ENCODE measurements around the gene LIMS1.

The LIMS1 gene

GRCh38 chr2:108612514-108613183, 78.4 kb downstream of the LIMS1 start:
- H3K56ac ChIP-seq (ENCODE audit: low read length), result no peak overlapping the region
- no CpG with 5 or more reads among the region's 10 CpGs for whole genome bisulfite sequencing (ENCODE audit: extremely low coverage, insufficient coverage, low lambda C conversion rate)
- H3K27ac ChIP-seq (ENCODE audit: low read depth, low read length), result no peak overlapping the region
- DNase-seq, result no peak
- peaks cover 6% of the 10 kb centered on the region for H3K4me1 ChIP-seq (ENCODE audit: control insufficient read depth, low read depth, low read length)
- peaks cover 23% of the 10 kb centered on the region for H3K79me2 ChIP-seq (ENCODE audit: control insufficient read depth, insufficient read depth, low read length)
- no peak overlapping the region for H3K23ac ChIP-seq (ENCODE audit: low read length)
- no peak overlapping the region for H4K5ac ChIP-seq (ENCODE audit: low read length)
- H4K8ac ChIP-seq (ENCODE audit: low read depth, low read length), result no peak overlapping the region
- no peak overlapping the region for H2BK15ac ChIP-seq (replicated peaks; ENCODE audit: low read depth)
- H3K79me1 ChIP-seq (ENCODE audit: low read length), result peaks cover 16% of the 10 kb centered on the region
- no peak overlapping the region for H2AK5ac ChIP-seq (ENCODE audit: low read length)
- H3K4ac ChIP-seq (ENCODE audit: low read depth, low read length), result no peak overlapping the region
- no peak overlapping the region for H3K9ac ChIP-seq (ENCODE audit: low read length)
- H3K4me3 ChIP-seq (ENCODE audit: low read length), result no peak overlapping the region
- no peaks in the 10 kb centered on the region for H3K27me3 ChIP-seq (ENCODE audit: insufficient read depth, low read length, poor library complexity)
- H3K18ac ChIP-seq (ENCODE audit: low read length), result no peak overlapping the region
- H3K4me2 ChIP-seq (ENCODE audit: low read length), result no peak overlapping the region
- H3K36me3 ChIP-seq (ENCODE audit: control insufficient read depth, insufficient read depth, low read length), result no peaks in the 10 kb centered on the region
- H2BK5ac ChIP-seq (ENCODE audit: low read length), result no peak overlapping the region
- no peak overlapping the region for H2BK120ac ChIP-seq (ENCODE audit: low read depth, low read length)

- Histone ChIP-seq H4K8ac (ENCODE audit: low read depth, low read length) (no peak overlapping the region), H4K5ac (ENCODE audit: low read length) (no peak overlapping the region), H3K4me2 (ENCODE audit: low read length) (no peak overlapping the region), H2AK5ac (ENCODE audit: low read length) (no peak overlapping the region), H3K27me3 (ENCODE audit: insufficient read depth, low read length, poor library complexity) (no peaks in the 10 kb centered on the region), H2BK15ac (replicated peaks; ENCODE audit: low read depth) (no peak overlapping the region), H3K9ac (ENCODE audit: low read length) (no peak overlapping the region), H3K79me1 (ENCODE audit: low read length) (peaks cover 17% of the 10 kb centered on the region), H2BK5ac (ENCODE audit: low read length) (no peak overlapping the region), H3K4me3 (ENCODE audit: low read length) (no peak overlapping the region), H3K79me2 (ENCODE audit: control insufficient read depth, insufficient read depth, low read length) (peaks cover 28% of the 10 kb centered on the region), H3K36me3 (ENCODE audit: control insufficient read depth, insufficient read depth, low read length) (no peaks in the 10 kb centered on the region), H3K18ac (ENCODE audit: low read length) (no peak overlapping the region), H3K23ac (ENCODE audit: low read length) (no peak overlapping the region), H3K27ac (ENCODE audit: low read depth, low read length) (no peak overlapping the region), H3K4ac (ENCODE audit: low read depth, low read length) (no peak overlapping the region), H3K4me1 (ENCODE audit: control insufficient read depth, low read depth, low read length) (peaks cover 6% of the 10 kb centered on the region), H2BK120ac (ENCODE audit: low read depth, low read length) (no peak overlapping the region), H3K56ac (ENCODE audit: low read length) (peak overlapping the region; percentile 17)
- WGBS (ENCODE audit: extremely low coverage, insufficient coverage, low lambda C conversion rate), result no CpG with 5 or more reads among the region's 9 CpGs
- no peak for DNase-seq
These were observed 79.2 kb downstream of the LIMS1 start for GRCh38 chr2:108613261-108614042.

- H3K4me2 ChIP-seq (ENCODE audit: low read length), result no peak overlapping the region
- H3K79me2 ChIP-seq (ENCODE audit: control insufficient read depth, insufficient read depth, low read length), result peaks cover 26% of the 10 kb centered on the region
- no peak overlapping the region for H2AK5ac ChIP-seq (ENCODE audit: low read length)
- no peaks in the 10 kb centered on the region for H3K36me3 ChIP-seq (ENCODE audit: control insufficient read depth, insufficient read depth, low read length)
- H2BK15ac ChIP-seq (replicated peaks; ENCODE audit: low read depth), result no peak overlapping the region
- no peak overlapping the region for H4K5ac ChIP-seq (ENCODE audit: low read length)
- peaks cover 15% of the 10 kb centered on the region for H3K79me1 ChIP-seq (ENCODE audit: low read length)
- no peak overlapping the region for H3K4me3 ChIP-seq (ENCODE audit: low read length)
- no peak overlapping the region for H3K56ac ChIP-seq (ENCODE audit: low read length)
- H3K4ac ChIP-seq (ENCODE audit: low read depth, low read length), result no peak overlapping the region
- no peak overlapping the region for H3K9ac ChIP-seq (ENCODE audit: low read length)
- WGBS (ENCODE audit: extremely low coverage, insufficient coverage, low lambda C conversion rate), result no CpG with 5 or more reads among the region's 8 CpGs
- no peak for DNase-seq
- no peak overlapping the region for H2BK120ac ChIP-seq (ENCODE audit: low read depth, low read length)
- H3K27me3 ChIP-seq (ENCODE audit: insufficient read depth, low read length, poor library complexity), result no peaks in the 10 kb centered on the region
- H2BK5ac ChIP-seq (ENCODE audit: low read length), result no peak overlapping the region
- no peak overlapping the region for H3K23ac ChIP-seq (ENCODE audit: low read length)
- H4K8ac ChIP-seq (ENCODE audit: low read depth, low read length), result no peak overlapping the region
- H3K4me1 ChIP-seq (ENCODE audit: control insufficient read depth, low read depth, low read length), result peaks cover 5% of the 10 kb centered on the region
- no peak overlapping the region for H3K27ac ChIP-seq (ENCODE audit: low read depth, low read length)
- H3K18ac ChIP-seq (ENCODE audit: low read length), result no peak overlapping the region
These were observed 79.8 kb downstream of the LIMS1 start for GRCh38 chr2:108614043-108614545.

GRCh38 chr2:108614659-108615058, 80.4 kb downstream of the LIMS1 start:
- Histone ChIP-seq H3K4ac (ENCODE audit: low read depth, low read length) (no peak overlapping the region), H3K27ac (ENCODE audit: low read depth, low read length) (no peak overlapping the region), H3K79me2 (ENCODE audit: control insufficient read depth, insufficient read depth, low read length) (peaks cover 26% of the 10 kb centered on the region), H3K23ac (ENCODE audit: low read length) (no peak overlapping the region), H2BK120ac (ENCODE audit: low read depth, low read length) (no peak overlapping the region), H3K27me3 (ENCODE audit: insufficient read depth, low read length, poor library complexity) (no peaks in the 10 kb centered on the region), H2BK15ac (replicated peaks; ENCODE audit: low read depth) (no peak overlapping the region), H3K36me3 (ENCODE audit: control insufficient read depth, insufficient read depth, low read length) (no peaks in the 10 kb centered on the region), H3K9ac (ENCODE audit: low read length) (no peak overlapping the region), H2BK5ac (ENCODE audit: low read length) (no peak overlapping the region), H3K79me1 (ENCODE audit: low read length) (peaks cover 15% of the 10 kb centered on the region), H3K18ac (ENCODE audit: low read length) (no peak overlapping the region), H3K4me2 (ENCODE audit: low read length) (no peak overlapping the region), H4K8ac (ENCODE audit: low read depth, low read length) (no peak overlapping the region), H3K4me3 (ENCODE audit: low read length) (no peak overlapping the region), H4K5ac (ENCODE audit: low read length) (no peak overlapping the region), H3K4me1 (ENCODE audit: control insufficient read depth, low read depth, low read length) (peaks cover 3% of the 10 kb centered on the region), H3K56ac (ENCODE audit: low read length) (no peak overlapping the region), H2AK5ac (ENCODE audit: low read length) (no peak overlapping the region)
- 100% methylated on average over 2 of the region's 4 CpGs for WGBS (ENCODE audit: extremely low coverage, insufficient coverage, low lambda C conversion rate)
- no peak for DNase-seq

GRCh38 chr2:108615480-108616090, 81.3 kb downstream of the LIMS1 start:
- WGBS (ENCODE audit: extremely low coverage, insufficient coverage, low lambda C conversion rate), result no CpG with 5 or more reads among the region's 2 CpGs

More at GRCh38 chr2:108615480-108616090, 81.3 kb downstream of the LIMS1 start:
- H2BK5ac ChIP-seq (ENCODE audit: low read length), result no peak overlapping the region
- DNase-seq, result no peak
- H3K4me1 ChIP-seq (ENCODE audit: control insufficient read depth, low read depth, low read length), result peaks cover 7% of the 10 kb centered on the region
- H3K9ac ChIP-seq (ENCODE audit: low read length), result no peak overlapping the region
- H3K4me2 ChIP-seq (ENCODE audit: low read length), result no peak overlapping the region
- H3K79me2 ChIP-seq (ENCODE audit: control insufficient read depth, insufficient read depth, low read length), result peaks cover 26% of the 10 kb centered on the region
- no peak overlapping the region for H3K4me3 ChIP-seq (ENCODE audit: low read length)
- H3K36me3 ChIP-seq (ENCODE audit: control insufficient read depth, insufficient read depth, low read length), result no peaks in the 10 kb centered on the region
- H3K27ac ChIP-seq (ENCODE audit: low read depth, low read length), result no peak overlapping the region
- peaks cover 15% of the 10 kb centered on the region for H3K79me1 ChIP-seq (ENCODE audit: low read length)
- no peak overlapping the region for H3K18ac ChIP-seq (ENCODE audit: low read length)
- H2BK15ac ChIP-seq (replicated peaks; ENCODE audit: low read depth), result no peak overlapping the region
- no peak overlapping the region for H4K8ac ChIP-seq (ENCODE audit: low read depth, low read length)
- no peak overlapping the region for H3K4ac ChIP-seq (ENCODE audit: low read depth, low read length)
- no peak overlapping the region for H2BK120ac ChIP-seq (ENCODE audit: low read depth, low read length)
- no peaks in the 10 kb centered on the region for H3K27me3 ChIP-seq (ENCODE audit: insufficient read depth, low read length, poor library complexity)
- H2AK5ac ChIP-seq (ENCODE audit: low read length), result no peak overlapping the region
- no peak overlapping the region for H3K56ac ChIP-seq (ENCODE audit: low read length)
- H3K23ac ChIP-seq (ENCODE audit: low read length), result no peak overlapping the region
- no peak overlapping the region for H4K5ac ChIP-seq (ENCODE audit: low read length)
